Embryonic facial prominence (tissue), 1 donor: ENCODE measurements around the gene CMTM2.
"Not testable (repeated sequence)": the region's sequence is repeated elsewhere in the genome, so short reads cannot be mapped to it uniquely, and the experiment has no call there.

Source experiments
- DNase-seq: peaks from one replicate; pipeline ENCODE4 v3.0.0-alpha.2; 2016; ENCODE audit errors: extremely low spot score

CMTM2 gene

GRCh38 chr16:66605979-66606751 is 26.9 kb downstream of the CMTM2 start:
- no peak for DNase-seq

- DNase-seq, result peak; percentile 56
Measured at GRCh38 chr16:66608241-66609138, 29.2 kb downstream of the CMTM2 start.

GRCh38 chr16:66609139-66609510 is 29.9 kb downstream of the CMTM2 start:
- no peak for DNase-seq

- no peak for DNase-seq
Measured at GRCh38 chr16:66610111-66610820, 31.0 kb downstream of the CMTM2 start.

- not testable (repeated sequence) for DNase-seq
Measured at GRCh38 chr16:66611911-66612310, 32.6 kb downstream of the CMTM2 start.

GRCh38 chr16:66612422-66612821 is 33.2 kb downstream of the CMTM2 start:
- DNase-seq, result no peak

- DNase-seq, result no peak
Measured at GRCh38 chr16:66614161-66614802, 35.0 kb downstream of the CMTM2 start.

- DNase-seq, result no peak
Measured at GRCh38 chr16:66616169-66616568, 36.9 kb downstream of the CMTM2 start.

GRCh38 chr16:66616592-66616991 is 37.3 kb downstream of the CMTM2 start:
- DNase-seq, result no peak

- no peak for DNase-seq
Measured at GRCh38 chr16:66617010-66617434, 37.8 kb downstream of the CMTM2 start.

GRCh38 chr16:66617728-66618127 is 38.5 kb downstream of the CMTM2 start:
- DNase-seq, result no peak

GRCh38 chr16:66618588-66619375 is 39.5 kb downstream of the CMTM2 start:
- no peak for DNase-seq

GRCh38 chr16:66619534-66620428 is 40.5 kb downstream of the CMTM2 start:
- no peak for DNase-seq

GRCh38 chr16:66620429-66620795 is 41.1 kb downstream of the CMTM2 start:
- no peak for DNase-seq

GRCh38 chr16:66621973-66622372 is 42.7 kb downstream of the CMTM2 start:
- DNase-seq, result no peak

- DNase-seq, result no peak
Measured at GRCh38 chr16:66622863-66623262, 43.6 kb downstream of the CMTM2 start.

GRCh38 chr16:66623755-66624154 is 44.5 kb downstream of the CMTM2 start:
- no peak for DNase-seq

- DNase-seq, result not testable (repeated sequence)
Measured at GRCh38 chr16:66627611-66628378, 48.5 kb downstream of the CMTM2 start.

- no peak for DNase-seq
Measured at GRCh38 chr16:66629856-66630255, 50.6 kb downstream of the CMTM2 start.
